GM12878 (cell line): Measurements from ENCODE around the gene EGF. TPM values are rescaled to one million over a fixed set of nuclear protein-coding genes. Genes with fewer than 3 reads are reported as not detected.

Experiments used
- ATAC-seq: fragments of 200-7000 bp; cut with Tn5 transposase; 3 replicates; pipeline ENCODE4 v1.9.1; 2020; ENCODE audit warnings: mild to moderate bottlenecking, moderate library complexity
- BruUV-seq: library from RNA; stranded (reverse); fragments of 400-500 nt; replicated peaks from 2 replicates; lab custom pipeline; 2021; lab: Mats Ljungman, UMichigan
- CTCF ChIA-PET: fragments of 300-600 bp; sonication (Branson Sonifier 250); formaldehyde crosslinking; extraction: SDS; loops from one replicate; lab custom pipeline; 2021; ENCODE audit warnings: inconsistent platforms; lab: Yijun Ruan, JAX
- POLR2A ChIA-PET: fragments of 350-600 bp; formaldehyde crosslinking; extraction: SDS; loops from one replicate; lab custom pipeline; 2021; ENCODE audit warnings: inconsistent platforms; lab: Charles Lee
- RAD21 ChIA-PET: fragments of 300-600 bp; sonication (Branson Sonifier 250); formaldehyde crosslinking; loops from one replicate; lab custom pipeline; 2023; ENCODE audit warnings: antibody characterized with exemption; ENCODE audit not compliant: unreplicated experiment; lab: Charles Lee
- SMC1A ChIA-PET: fragments of 300-600 bp; sonication (Branson Sonifier 250); formaldehyde crosslinking; loops from one replicate; lab custom pipeline; 2023; ENCODE audit not compliant: unreplicated experiment, uncharacterized antibody; lab: Charles Lee
- DNase-seq: peaks from one replicate; pipeline ENCODE4 v3.0.0-alpha.2; 2011; ENCODE audit warnings: low read depth, low spot score
- FAIRE-seq: peaks from 3 replicates; lab custom pipeline; 2011; peaks lifted over from hg19 to GRCh38; lab: Jason Lieb, UNC
- H2AFZ ChIP-seq: 2 replicates; pipeline ENCODE4 v1.6.0; 2011; ENCODE audit warnings: low read depth, low read length, control low read depth; ENCODE audit not compliant: control insufficient read depth
- H3K27ac ChIP-seq: 2 replicates; pipeline ENCODE4 v1.5.1; 2011; ENCODE audit warnings: control low read depth; ENCODE audit not compliant: control insufficient read depth, insufficient read depth
- H3K27me3 ChIP-seq, 2 experiments: replicated peaks in 1 of 2; 2 replicates each; pipeline versions ENCODE4 v1.6.0 to v1.6.1; 2011; ENCODE audit warnings: low read length in 1 of 2; ENCODE audit not compliant: control insufficient read depth in 2 of 2, insufficient read depth in 2 of 2
- H3K36me3 ChIP-seq, 2 experiments: 2 replicates each; pipeline ENCODE4 v1.5.1; 2011; ENCODE audit warnings: low read length in 1 of 2; ENCODE audit not compliant: control insufficient read depth in 2 of 2, insufficient read depth in 2 of 2
- H3K4me1 ChIP-seq: 2 replicates; pipeline ENCODE4 v1.6.1; 2011; ENCODE audit warnings: mild to moderate bottlenecking, low read length, moderate library complexity, mixed read lengths; ENCODE audit not compliant: control insufficient read depth, insufficient read depth
- H3K4me2 ChIP-seq: 2 replicates; pipeline ENCODE4 v1.6.0; 2011; ENCODE audit warnings: control low read depth; ENCODE audit not compliant: control insufficient read depth, insufficient read depth
- H3K4me3 ChIP-seq: fragments of 200-600 bp; sonication (generic); 2 replicates; pipeline ENCODE4 v1.5.1; 2016
- H3K79me2 ChIP-seq: 2 replicates; pipeline ENCODE4 v1.6.0; 2011; ENCODE audit warnings: low read length; ENCODE audit not compliant: control insufficient read depth, insufficient read depth
- H3K9ac ChIP-seq: 2 replicates; pipeline ENCODE4 v1.8.0; 2011; ENCODE audit warnings: low read length, control low read depth, mixed read lengths; ENCODE audit not compliant: control insufficient read depth, insufficient read depth
- H3K9me3 ChIP-seq: replicated peaks from 3 replicates; pipeline ENCODE4 v1.5.1; 2011; ENCODE audit warnings: mild to moderate bottlenecking, low read length; ENCODE audit not compliant: control insufficient read depth, insufficient read depth
- H4K20me1 ChIP-seq: 2 replicates; pipeline ENCODE4 v1.6.0; 2011; ENCODE audit not compliant: control insufficient read depth, insufficient read depth
- ATF7 ChIP-seq: fragments of 450-650 bp; IDR thresholded peaks from 2 replicates; pipeline ENCODE4 v1.6.1; 2016; ENCODE audit warnings: low read depth, mild to moderate bottlenecking
- BRCA1 ChIP-seq: IDR thresholded peaks from 2 replicates; pipeline ENCODE4 v1.6.1; 2011; ENCODE audit warnings: low read depth, low read length, improper control_type of control experiment
- CEBPB ChIP-seq, 2 experiments: fragments of 150-350 bp in 1 of 2; IDR thresholded peaks; 2 replicates each; pipeline ENCODE4 v1.6.1; 2012 to 2014; ENCODE audit warnings: low read depth in 2 of 2, low read length in 2 of 2, borderline replicate concordance in 1 of 2, inconsistent platforms in 1 of 2
- CHD2 ChIP-seq: IDR thresholded peaks from 2 replicates; pipeline ENCODE4 v1.6.1; 2011; ENCODE audit warnings: low read depth, low read length, improper control_type of control experiment, borderline replicate concordance
- IKZF2 ChIP-seq, 2 experiments: fragments of 450-650 bp; IDR thresholded peaks; 2 replicates each; pipeline ENCODE4 v1.6.1; 2017; ENCODE audit warnings: mild to moderate bottlenecking in 2 of 2, moderate library complexity in 2 of 2
- IRF3 ChIP-seq: fragments of 450-650 bp; IDR thresholded peaks from 2 replicates; pipeline ENCODE4 v1.6.1; 2014; ENCODE audit warnings: mild to moderate bottlenecking
- IRF4 ChIP-seq: IDR thresholded peaks from 2 replicates; pipeline ENCODE4 v1.6.1; 2011; ENCODE audit warnings: low read depth, low read length
- MAX ChIP-seq: IDR thresholded peaks from 2 replicates; pipeline ENCODE4 v1.6.1; 2012; ENCODE audit warnings: low read depth, low read length, improper control_type of control experiment
- NR2C1 ChIP-seq: fragments of 450-650 bp; IDR thresholded peaks from 2 replicates; pipeline ENCODE4 v1.6.1; 2017; ENCODE audit warnings: antibody characterized with exemption, mild to moderate bottlenecking, moderate library complexity
- NRF1 ChIP-seq: conservative IDR thresholded peaks from 2 replicates; pipeline ENCODE4 v1.6.1; 2011; ENCODE audit warnings: mild to moderate bottlenecking, low read depth, low read length, improper control_type of control experiment
- PAX5 ChIP-seq: IDR thresholded peaks from 2 replicates; pipeline ENCODE4 v1.6.1; 2011; ENCODE audit warnings: low read depth, low read length, borderline replicate concordance
- SPI1 ChIP-seq: IDR thresholded peaks from 2 replicates; pipeline ENCODE4 v1.6.1; 2011; ENCODE audit warnings: low read depth, mild to moderate bottlenecking, low read length, moderate library complexity, borderline replicate concordance; ENCODE audit not compliant: insufficient read depth
- SRF ChIP-seq, 2 experiments: IDR thresholded peaks; 2 replicates each; pipeline ENCODE4 v1.6.1; 2011; ENCODE audit warnings: low read depth in 2 of 2, low read length in 2 of 2, mild to moderate bottlenecking in 1 of 2, moderate library complexity in 1 of 2
- STAT3 ChIP-seq: IDR thresholded peaks from 2 replicates; pipeline ENCODE4 v1.6.1; 2011; ENCODE audit warnings: low read depth, low read length, improper control_type of control experiment
- SUPT20H ChIP-seq: IDR thresholded peaks from 2 replicates; pipeline ENCODE4 v1.6.1; 2011; ENCODE audit warnings: low read depth, mild to moderate bottlenecking, low read length, moderate library complexity, borderline replicate concordance; ENCODE audit not compliant: control insufficient read depth
- TAF1 ChIP-seq: IDR thresholded peaks from 2 replicates; pipeline ENCODE4 v1.6.1; 2011; ENCODE audit warnings: mild to moderate bottlenecking, low read depth, low read length, borderline replicate concordance
- ZBTB33 ChIP-seq: fragments of 450-650 bp; IDR thresholded peaks from 2 replicates; pipeline ENCODE4 v1.6.1; 2017; ENCODE audit warnings: mild to moderate bottlenecking
- ZNF274 ChIP-seq: IDR thresholded peaks from one replicate; pipeline ENCODE4 v1.8.0; 2011; ENCODE audit not compliant: insufficient read length, insufficient read depth
- WGBS: methylation state at CpG from one replicate; pipeline ENCODE4 v1.1.6; 2016; ENCODE audit warnings: low lambda C conversion rate; ENCODE audit not compliant: insufficient replicate concordance, insufficient coverage; ENCODE audit errors: missing lambda C conversion rate; 5-methylcytosine and 5-hydroxymethylcytosine counted together
- in situ Hi-C: fragments of 300-500 bp; cut with MboI; formaldehyde crosslinking; loops from 9 replicates; pipeline ENCODE4 v1.14.3; 2018; ENCODE audit warnings: mixed read lengths
- intact Hi-C: fragments of 100-400 bp; cut with micrococcal nuclease; formaldehyde crosslinking; loops from one replicate; pipeline ENCODE4 v1.14.2; 2022; ENCODE audit not compliant: unreplicated experiment
- polyA plus RNA-seq, 11 experiments: library from polyadenylated mRNA; depleted of rRNA in 4 of 11; unstranded in 6 of 11; stranded (reverse) in 5 of 11; fragments of >200 nt; fragmentation: Nextera tagmentation in 4 of 11; fragmentation: Illumina TruSeq in 1 of 11; extraction: Ambion mirVana in 4 of 11; extraction: Trizol in 1 of 11; gene quantifications; 1 replicate in 1 of 11; 2 replicates in 10 of 11; pipeline versions ENCODE4 v1.2.1 to v1.2.3, GENCODE V29; 2011 to 2016; ENCODE audit warnings: inconsistent platforms in 2 of 11, missing spikeins in 2 of 11, low read depth in 1 of 11
- total RNA-seq, 4 experiments: library from RNA; depleted of rRNA in 3 of 4; stranded (reverse); fragments of >200 nt in 3 of 4; fragmentation: Illumina TruSeq in 1 of 4; extraction: Trizol in 1 of 4; gene quantifications; 2 replicates each; pipeline versions ENCODE4 v1.2.1 to v1.2.3, GENCODE V29; 2013 to 2021
- TF ChIP-seq, protein P1 (sequence below): IDR thresholded peaks from 2 replicates; pipeline ENCODE4 v1.6.1; 2012; ENCODE audit warnings: low read depth, low read length, improper control_type of control experiment

Gene EGF
- total and polyA plus RNA-seq, 10 of the 15 experiments (the other 5 are each of a cell fraction or from before 2014, with no cell fraction given) = 0.02 to 0.90 (median 0.19) TPM; not detected in 4

GRCh38 chr4:109921384-109921808 lies 8.7 kb downstream of the EGF start:
- no peak overlapping the region for H2AFZ ChIP-seq
- FAIRE-seq = no peak
- peaks cover 0 to 6% of the 10 kb centered on the region in 2 experiments; a peak in 2 of 4 replicates for H3K27me3 ChIP-seq
- DNase-seq = no peak
- no peaks in the 10 kb centered on the region for H3K36me3 ChIP-seq
- no peak overlapping the region for H3K27ac ChIP-seq
- H3K79me2 ChIP-seq = no peaks in the 10 kb centered on the region
- H3K4me3 ChIP-seq = no peak overlapping the region
- in situ Hi-C loops (no loop called here), intact Hi-C loops (no loop called here)
- H3K4me2 ChIP-seq = no peak overlapping the region
- ChIA-PET POLR2A (no interaction called here), SMC1A (no interaction called here), RAD21 (no interaction called here), CTCF (interaction anchor here (0.7 kb wide), 1 partner anchor 10 kb away, joined by 3 read pairs; no protein-coding TSS in a partner anchor)
- TF ChIP-seq SRF (IDR thresholded peaks at IDR 0.05; ENCODE audit: low read depth in 2 of 2, low read length in 2 of 2) (no peak), CHD2 (no peak), MAX (no peak), SPI1 (no peak), ATF7 (no peak), ZNF274 (no peak), IRF4 (no peak), IRF3 (no peak), ZBTB33 (no peak), TAF1 (no peak), PAX5 (no peak), IKZF2 (IDR thresholded peaks at IDR 0.05) (no peak), CEBPB (IDR thresholded peaks at IDR 0.05; ENCODE audit: borderline replicate concordance in 1 of 2, low read depth in 2 of 2, low read length in 2 of 2) (no peak), NR2C1 (no peak), SUPT20H (no peak), STAT3 (no peak), BRCA1 (no peak), NRF1 (no peak)
- TF ChIP-seq, protein P1, sequence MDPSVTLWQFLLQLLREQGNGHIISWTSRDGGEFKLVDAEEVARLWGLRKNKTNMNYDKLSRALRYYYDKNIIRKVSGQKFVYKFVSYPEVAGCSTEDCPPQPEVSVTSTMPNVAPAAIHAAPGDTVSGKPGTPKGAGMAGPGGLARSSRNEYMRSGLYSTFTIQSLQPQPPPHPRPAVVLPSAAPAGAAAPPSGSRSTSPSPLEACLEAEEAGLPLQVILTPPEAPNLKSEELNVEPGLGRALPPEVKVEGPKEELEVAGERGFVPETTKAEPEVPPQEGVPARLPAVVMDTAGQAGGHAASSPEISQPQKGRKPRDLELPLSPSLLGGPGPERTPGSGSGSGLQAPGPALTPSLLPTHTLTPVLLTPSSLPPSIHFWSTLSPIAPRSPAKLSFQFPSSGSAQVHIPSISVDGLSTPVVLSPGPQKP = no peak
- no peaks in the 10 kb centered on the region for H3K9me3 ChIP-seq
- H3K4me1 ChIP-seq = no peaks in the 10 kb centered on the region
- 0% methylated on average over 1 of the region's 1 CpG for WGBS
- no peak for ATAC-seq
- H4K20me1 ChIP-seq = no peaks in the 10 kb centered on the region
- no peak overlapping the region for H3K9ac ChIP-seq
- BruUV-seq = no TSS peak
